ENCODE results near the gene ZXDC.

The ZXDC gene

GRCh38 chr3:126490619-126491018 lies 14.9 kb upstream of the ZXDC start:
- DNase-seq (ENCODE audit: low read depth) = no peak

- DNase-seq (ENCODE audit: low read depth) = no peak
These were observed 13.3 kb upstream of the ZXDC start for GRCh38 chr3:126488886-126489569.

DNA sequence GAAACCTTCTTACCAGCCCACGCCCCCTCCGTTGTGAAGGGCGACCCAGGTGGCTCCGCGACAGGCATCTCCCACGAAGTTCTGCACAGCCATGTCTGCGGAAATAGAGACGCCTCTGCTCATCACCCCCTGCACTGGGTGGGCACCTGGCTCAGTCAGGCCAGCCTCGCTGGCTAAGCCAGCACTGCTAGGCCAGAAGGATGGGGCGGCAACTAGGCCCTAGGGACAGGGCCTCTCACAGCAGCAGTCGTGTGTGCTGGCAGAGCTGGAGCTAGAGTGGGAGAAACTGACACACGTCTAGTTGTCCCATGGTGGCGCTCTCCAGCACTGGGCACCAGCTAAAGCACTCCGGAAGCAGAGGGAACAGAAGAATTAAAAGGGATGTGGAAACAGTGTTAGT lies 12.5 kb upstream of the ZXDC start:
- DNase-seq (ENCODE audit: low read depth) = no peak

- DNase-seq (ENCODE audit: low read depth) = no peak
These were observed 11.6 kb upstream of the ZXDC start for GRCh38 chr3:126487151-126487771.

DNA sequence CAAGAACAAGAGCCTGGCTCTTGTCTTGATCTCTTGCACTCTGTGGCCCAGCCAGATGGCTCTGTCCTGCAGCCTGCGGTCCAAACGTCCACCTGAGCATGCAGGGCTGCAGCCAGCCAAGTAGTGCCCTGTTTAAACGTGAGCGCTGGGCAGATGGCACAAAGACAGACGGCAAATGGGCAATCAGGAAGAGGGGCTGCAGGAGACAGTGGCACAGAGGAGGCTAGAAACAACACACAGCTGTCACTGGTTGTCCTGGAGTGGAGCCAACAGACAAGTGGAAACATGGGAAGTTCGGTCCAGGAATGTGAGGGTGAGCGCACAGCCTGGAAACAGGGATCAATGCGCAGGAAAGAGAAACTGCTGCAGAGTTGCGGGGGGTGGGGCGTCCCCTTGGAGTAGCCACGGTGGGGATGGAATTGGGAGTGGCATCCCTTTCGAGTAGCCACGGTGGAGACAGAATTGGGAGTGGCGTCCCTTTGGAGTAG lies 10.7 kb upstream of the ZXDC start:
- DNase-seq (ENCODE audit: low read depth) = no peak

DNA sequence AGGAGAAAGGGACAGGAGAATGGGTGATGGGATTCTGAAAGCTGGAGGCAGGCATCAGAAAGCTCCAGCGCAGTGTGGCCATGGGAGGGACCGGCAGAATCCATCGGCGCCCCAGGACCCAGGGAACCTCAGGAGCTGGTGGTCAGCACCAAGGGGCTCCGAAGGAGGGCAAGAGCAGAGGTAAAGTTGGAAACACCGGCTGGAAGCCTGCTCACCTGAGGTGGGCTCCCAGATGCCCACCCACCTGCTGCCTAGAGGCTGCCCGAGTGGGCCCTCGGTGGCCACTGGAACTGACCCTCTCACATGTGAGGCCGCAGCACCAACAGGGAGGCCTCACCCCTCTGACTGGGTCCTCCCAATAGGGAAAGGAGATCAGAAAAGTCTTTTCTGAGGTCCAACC lies 10.3 kb upstream of the ZXDC start:
- no peak for DNase-seq (ENCODE audit: low read depth)

DNA sequence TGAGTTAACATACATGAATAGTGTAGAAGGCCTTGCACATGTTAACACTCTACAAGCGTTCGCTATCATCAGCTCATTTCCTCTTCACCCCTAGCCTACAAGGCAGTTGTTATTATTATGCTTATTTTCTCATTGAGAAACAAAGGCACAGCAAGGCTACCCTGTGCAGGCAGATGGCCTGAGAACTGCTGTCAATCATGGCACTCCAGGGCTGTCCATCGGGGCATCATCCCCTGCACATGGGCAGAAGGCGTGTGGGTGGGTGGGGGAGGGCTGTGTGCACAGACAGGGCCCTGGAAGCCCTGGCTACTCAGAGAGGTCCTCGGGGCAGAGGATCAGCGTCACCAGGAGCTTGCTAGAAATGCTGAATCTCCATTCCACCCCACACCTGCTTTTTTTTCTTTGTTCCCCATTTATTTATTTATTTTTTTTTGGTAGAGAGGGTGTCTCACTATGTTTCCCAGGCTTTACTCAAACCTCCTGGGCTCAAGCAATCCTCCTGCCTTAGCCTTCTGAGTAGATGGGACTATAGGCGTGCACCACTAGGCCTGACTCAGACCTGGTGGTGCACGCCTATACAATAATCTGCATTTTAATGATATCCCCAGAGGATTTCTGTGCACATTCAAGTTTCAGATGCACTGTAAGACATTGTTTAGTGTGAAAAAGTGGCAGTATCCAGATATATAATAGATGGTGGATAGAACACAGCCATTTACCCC lies 9.6 kb upstream of the ZXDC start:
- DNase-seq (ENCODE audit: low read depth) = no peak

- DNase-seq (ENCODE audit: low read depth) = no peak
These were observed 9.0 kb upstream of the ZXDC start for GRCh38 chr3:126484662-126485061.

- DNase-seq (ENCODE audit: low read depth) = no peak
These were observed 8.5 kb upstream of the ZXDC start for GRCh38 chr3:126484148-126484547.

GRCh38 chr3:126483321-126483761 lies 7.7 kb upstream of the ZXDC start:
- DNase-seq (ENCODE audit: low read depth) = no peak

- DNase-seq (ENCODE audit: low read depth) = no peak
These were observed 7.0 kb upstream of the ZXDC start for GRCh38 chr3:126482503-126483255.

- no peak for DNase-seq (ENCODE audit: low read depth)
These were observed 6.3 kb upstream of the ZXDC start for GRCh38 chr3:126481808-126482502.

- no peak for DNase-seq (ENCODE audit: low read depth)
These were observed 5.2 kb upstream of the ZXDC start for GRCh38 chr3:126480861-126481260.

GRCh38 chr3:126480206-126480605 lies 4.5 kb upstream of the ZXDC start:
- no peak for DNase-seq (ENCODE audit: low read depth)

- DNase-seq (ENCODE audit: low read depth) = no peak
These were observed 4.0 kb upstream of the ZXDC start for GRCh38 chr3:126479642-126480041.

GRCh38 chr3:126478581-126479310 lies 3.1 kb upstream of the ZXDC start:
- DNase-seq (ENCODE audit: low read depth) = no peak

- no peak for DNase-seq (ENCODE audit: low read depth)
These were observed 1.3 kb upstream of the ZXDC start for GRCh38 chr3:126477061-126477380.

DNA sequence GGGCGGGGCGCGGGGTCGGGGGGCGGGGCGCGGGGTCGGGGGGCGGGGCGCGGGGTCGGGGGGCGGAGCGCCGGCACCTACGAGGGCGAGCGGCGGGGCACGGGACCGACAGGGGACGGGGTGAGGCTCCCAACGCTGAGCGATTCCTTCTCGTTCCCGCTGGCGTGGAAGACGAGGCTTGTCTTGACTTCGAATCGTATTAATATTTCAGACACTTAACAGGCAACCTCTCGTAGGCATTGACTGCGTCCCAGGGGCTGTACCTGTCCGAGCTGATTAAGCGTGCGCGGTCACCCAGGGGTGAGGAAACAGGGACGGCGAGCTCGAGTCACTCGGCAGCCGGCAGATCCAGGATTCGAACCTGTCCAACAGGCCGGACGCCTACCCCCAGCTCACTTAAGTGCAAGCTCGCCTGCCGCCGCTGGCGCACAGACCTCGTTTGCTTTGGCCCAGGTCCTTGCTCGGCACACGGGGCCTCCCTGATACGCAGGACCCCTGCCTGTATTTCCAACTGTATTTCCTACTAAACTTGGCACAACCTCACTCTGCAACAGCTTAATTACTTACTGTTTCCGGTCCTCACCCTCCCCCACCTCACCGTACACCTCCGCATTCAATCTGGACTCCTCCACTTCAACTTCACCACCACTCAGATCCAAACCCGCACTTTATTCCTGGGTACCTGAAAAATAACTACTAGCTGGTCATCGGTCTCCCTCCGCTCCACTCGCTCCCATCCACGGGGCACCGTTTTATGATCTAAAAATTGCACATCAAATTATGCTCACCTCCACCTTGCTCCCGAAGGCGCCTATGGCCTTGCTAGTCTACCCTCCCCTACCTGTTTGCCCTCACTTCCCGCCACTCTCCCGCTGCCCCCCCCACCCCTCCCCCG lies 722 bp upstream of the ZXDC start:
- DNase-seq (ENCODE audit: low read depth) = no peak

DNA sequence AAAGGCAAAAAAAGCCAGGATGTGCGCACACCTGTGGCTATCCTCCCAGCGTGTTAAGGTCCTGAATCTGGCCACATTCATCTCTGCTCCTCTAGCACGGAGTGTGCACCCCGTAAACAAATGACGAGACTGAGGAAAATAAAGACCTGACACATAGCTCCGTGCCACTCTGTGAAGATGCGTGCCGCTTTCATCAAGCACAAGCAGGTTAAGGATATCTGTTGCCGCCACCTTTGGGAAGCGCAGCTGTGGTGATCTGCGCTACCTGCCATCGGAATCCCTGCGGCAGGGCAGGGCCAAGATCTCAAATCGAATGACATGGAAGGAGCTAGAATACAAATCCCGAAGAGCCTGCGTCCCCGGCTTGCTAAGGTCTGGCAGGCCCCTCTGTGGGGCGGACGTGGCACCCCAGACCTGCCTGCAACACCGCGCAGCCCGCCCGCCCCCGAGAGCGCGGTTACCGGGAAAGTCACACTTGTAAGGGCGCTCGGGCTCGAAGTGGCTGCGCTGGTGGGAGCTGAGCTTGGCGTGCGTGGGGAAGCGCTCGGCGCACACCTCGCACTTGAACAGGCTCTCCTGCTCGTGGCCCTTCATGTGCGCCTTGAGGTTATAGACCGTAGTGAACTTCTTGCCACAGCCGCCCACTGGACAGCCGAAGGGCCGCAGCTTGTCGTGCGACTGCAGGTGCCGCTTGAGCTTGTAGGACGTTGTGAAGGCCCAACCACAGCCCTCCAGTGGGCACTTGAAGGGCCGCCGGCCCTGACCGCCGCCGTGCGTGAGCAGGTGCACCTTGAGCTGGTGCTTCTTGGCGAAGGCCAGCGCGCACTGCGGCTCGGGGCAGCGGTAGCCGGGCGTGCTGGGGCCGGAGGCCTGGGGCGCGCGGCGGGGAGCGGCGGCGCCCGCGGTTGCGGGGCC lies 936 bp downstream of the ZXDC start:
- no peak for DNase-seq (ENCODE audit: low read depth)

All from GM04503 (cell line).